Right cardiac atrium (tissue), 5 donors: Measurements from ENCODE around the gene LRRC7. TPM values are rescaled to one million over a fixed set of nuclear protein-coding genes. Genes with fewer than 3 reads are reported as not detected.

ENCODE experiments used
- ATAC-seq, 2 donors: fragments of 200-7000 bp; cut with Tn5 transposase; one replicate each; pipeline versions ENCODE4 v1.8.0 to v1.9.1; 2020; ENCODE audit warnings: moderate library complexity in 2 of 2, mild to moderate bottlenecking in 1 of 2
- DNase-seq, 3 donors: peaks; one replicate each; pipeline ENCODE4 v3.0.0-alpha.2; 2020
- H3K27ac ChIP-seq: one replicate; pipeline ENCODE4 v1.5.1; 2013; ENCODE audit warnings: mild to moderate bottlenecking, low read length, control low read depth, moderate library complexity
- H3K27me3 ChIP-seq: one replicate; pipeline ENCODE4 v1.6.1; 2013; ENCODE audit not compliant: control insufficient read depth, insufficient read depth
- H3K4me1 ChIP-seq: one replicate; pipeline ENCODE4 v1.6.1; 2013; ENCODE audit warnings: low read length; ENCODE audit not compliant: control insufficient read depth, insufficient read depth
- H3K4me3 ChIP-seq: one replicate; pipeline ENCODE4 v1.5.1; 2013; ENCODE audit warnings: low read length, control low read depth
- H3K9me3 ChIP-seq: one replicate; pipeline ENCODE4 v1.6.1; 2013; ENCODE audit warnings: low read length; ENCODE audit not compliant: control insufficient read depth
- WGBS: extraction: QIAGEN DNeasy Blood & Tissue Kit; methylation state at CpG from one replicate; pipeline ENCODE4 v1.1.7; 2013; 5-methylcytosine and 5-hydroxymethylcytosine counted together
- intact Hi-C, 4 donors: fragments of 100-400 bp; cut with DNase I; formaldehyde crosslinking; loops; one replicate each; pipeline versions ENCODE4 v1.11.0 to v1.14.0; 2022 to 2023
- polyA plus RNA-seq: library from polyadenylated mRNA; stranded (reverse); fragments of 200-250 nt; gene quantifications from one replicate; pipeline ENCODE4 v1.2.3, GENCODE V29; 2013
- total RNA-seq, 4 donors: library from RNA; stranded (reverse); fragmentation: NEBNext Ultra II Directional; extraction: Animal tissue kit (Norgen Biotek cat#: 25700); gene quantifications; one replicate each; pipeline ENCODE4 v1.2.1, GENCODE V29; 2021
- donor health status: healthy with polysubstance abuse.
- donor health status: DM: no; HTN: yes; CAD: no.
- donor health status: DM: no; HTN: no; CAD: no.
- donor health status: DM: no; HTN: yes; CAD: no; lungs with severe emphysema.
- donor health status: DM: yes; HTN: yes; CAD: no.

LRRC7 gene
- total and polyA plus RNA-seq, 5 donors, result 0.91 to 6.5 (median 3.4) TPM

- DNase-seq (no peak), ATAC-seq (peak in 1 of 2 donors; percentile 52)
- no peaks in the 10 kb centered on the region for H3K4me1 ChIP-seq
- no peaks in the 10 kb centered on the region for H3K9me3 ChIP-seq
- no peak overlapping the region for H3K4me3 ChIP-seq
- H3K27me3 ChIP-seq, result no peaks in the 10 kb centered on the region
- no peak overlapping the region for H3K27ac ChIP-seq
- intact Hi-C loops, result no loop called here
- WGBS, result 31% methylated on average over 4 of the region's 4 CpGs
Measured at GRCh38 chr1:69738458-69739250, 170.9 kb downstream of the LRRC7 start.

GRCh38 chr1:69739251-69739605, 171.5 kb downstream of the LRRC7 start:
- no peak for ATAC-seq
- WGBS, result 70% methylated on average over 1 of the region's 1 CpG

GRCh38 chr1:69743146-69743545, 175.4 kb downstream of the LRRC7 start:
- no peaks in the 10 kb centered on the region for H3K27me3 ChIP-seq
- DNase-seq (no peak), ATAC-seq (no peak)
- H3K4me1 ChIP-seq, result no peaks in the 10 kb centered on the region
- no peak overlapping the region for H3K4me3 ChIP-seq
- no peaks in the 10 kb centered on the region for H3K9me3 ChIP-seq
- intact Hi-C loops, result no loop called here
- 62% methylated on average over 3 of the region's 3 CpGs for WGBS
- no peak overlapping the region for H3K27ac ChIP-seq

More at GRCh38 chr1:69739251-69739605, 171.5 kb downstream of the LRRC7 start:
- no peak overlapping the region for H3K4me3 ChIP-seq
- H3K27ac ChIP-seq, result no peak overlapping the region
- H3K27me3 ChIP-seq, result no peaks in the 10 kb centered on the region
- H3K9me3 ChIP-seq, result no peaks in the 10 kb centered on the region
- no peak for DNase-seq
- H3K4me1 ChIP-seq, result no peaks in the 10 kb centered on the region
- intact Hi-C loops, result no loop called here

- Histone ChIP-seq H3K27ac (no peak overlapping the region), H3K4me1 (no peaks in the 10 kb centered on the region), H3K9me3 (no peaks in the 10 kb centered on the region), H3K4me3 (no peak overlapping the region), H3K27me3 (no peaks in the 10 kb centered on the region)
- DNase-seq (no peak), ATAC-seq (no peak)
- 87% methylated on average over 2 of the region's 2 CpGs for WGBS
- intact Hi-C loops, result no loop called here
Measured at GRCh38 chr1:69744381-69744780, 176.7 kb downstream of the LRRC7 start.

- no peaks in the 10 kb centered on the region for H3K4me1 ChIP-seq
- 66% methylated on average over 2 of the region's 2 CpGs for WGBS
- no peak overlapping the region for H3K27ac ChIP-seq
- no peaks in the 10 kb centered on the region for H3K27me3 ChIP-seq
- DNase-seq, result no peak
- intact Hi-C loops, result no loop called here
- H3K4me3 ChIP-seq, result no peak overlapping the region
- no peak for ATAC-seq
- H3K9me3 ChIP-seq, result no peaks in the 10 kb centered on the region
Measured at GRCh38 chr1:69747207-69747606, 179.5 kb downstream of the LRRC7 start.

- no peaks in the 10 kb centered on the region for H3K27me3 ChIP-seq
- no peak overlapping the region for H3K27ac ChIP-seq
- DNase-seq (no peak), ATAC-seq (no peak)
- 83% methylated on average over 1 of the region's 1 CpG for WGBS
- no peak overlapping the region for H3K4me3 ChIP-seq
- H3K4me1 ChIP-seq, result no peaks in the 10 kb centered on the region
- intact Hi-C loops, result no loop called here
- H3K9me3 ChIP-seq, result no peaks in the 10 kb centered on the region
Measured at GRCh38 chr1:69750638-69751037, 182.9 kb downstream of the LRRC7 start.

GRCh38 chr1:69752831-69753230, 185.1 kb downstream of the LRRC7 start:
- 73% methylated on average over 2 of the region's 2 CpGs for WGBS
- Histone ChIP-seq H3K4me3 (no peak overlapping the region), H3K27ac (no peak overlapping the region), H3K4me1 (no peaks in the 10 kb centered on the region), H3K9me3 (no peaks in the 10 kb centered on the region), H3K27me3 (no peaks in the 10 kb centered on the region)
- no peak for ATAC-seq
- intact Hi-C loops, result no loop called here
- no peak for DNase-seq

GRCh38 chr1:69754521-69754920, 186.8 kb downstream of the LRRC7 start:
- H3K4me1 ChIP-seq, result no peaks in the 10 kb centered on the region
- ATAC-seq (no peak), DNase-seq (no peak)
- H3K27me3 ChIP-seq, result no peaks in the 10 kb centered on the region
- H3K27ac ChIP-seq, result no peak overlapping the region
- H3K9me3 ChIP-seq, result no peaks in the 10 kb centered on the region
- H3K4me3 ChIP-seq, result no peak overlapping the region
- intact Hi-C loops, result no loop called here
- WGBS, result 80% methylated on average over 3 of the region's 3 CpGs

GRCh38 chr1:69755647-69756046, 187.9 kb downstream of the LRRC7 start:
- WGBS, result 20% methylated on average over 1 of the region's 1 CpG
- Histone ChIP-seq H3K4me1 (no peaks in the 10 kb centered on the region), H3K4me3 (no peak overlapping the region), H3K27ac (no peak overlapping the region), H3K9me3 (no peaks in the 10 kb centered on the region), H3K27me3 (no peaks in the 10 kb centered on the region)
- intact Hi-C loops, result no loop called here
- ATAC-seq (no peak), DNase-seq (no peak)

- Histone ChIP-seq H3K4me3 (no peak overlapping the region), H3K27ac (no peak overlapping the region), H3K4me1 (no peaks in the 10 kb centered on the region), H3K9me3 (no peaks in the 10 kb centered on the region), H3K27me3 (no peaks in the 10 kb centered on the region)
- DNase-seq (no peak), ATAC-seq (no peak)
- intact Hi-C loops, result no loop called here
- WGBS, result 30% methylated on average over 2 of the region's 2 CpGs
Measured at GRCh38 chr1:69765951-69766350, 198.2 kb downstream of the LRRC7 start.

GRCh38 chr1:69766431-69767180, 198.9 kb downstream of the LRRC7 start:
- no peak overlapping the region for H3K27ac ChIP-seq
- intact Hi-C loops, result no loop called here
- H3K4me1 ChIP-seq, result no peaks in the 10 kb centered on the region
- ATAC-seq (no peak), DNase-seq (no peak)
- H3K27me3 ChIP-seq, result no peaks in the 10 kb centered on the region
- H3K9me3 ChIP-seq, result no peaks in the 10 kb centered on the region
- H3K4me3 ChIP-seq, result no peak overlapping the region
- WGBS, result 70% methylated on average over 7 of the region's 7 CpGs
